Colonic mucosa (tissue), 4 donors: ENCODE data around the gene CDNF. TPM values are rescaled to one million over a fixed set of nuclear protein-coding genes. Genes with fewer than 3 reads are reported as not detected.

Source experiments
- DNase-seq: peaks from one replicate; pipeline ENCODE4 v3.0.0-alpha.2; 2020
- H3K27ac ChIP-seq: fragments of 200-600 bp; one replicate; pipeline ENCODE4 v1.8.0; 2021
- H3K27me3 ChIP-seq: fragments of 200-600 bp; one replicate; pipeline ENCODE4 v1.8.0; 2021
- H3K36me3 ChIP-seq: fragments of 200-600 bp; one replicate; pipeline ENCODE4 v1.8.0; 2021
- H3K4me1 ChIP-seq: fragments of 200-600 bp; one replicate; pipeline ENCODE4 v1.8.0; 2021; ENCODE audit warnings: mild to moderate bottlenecking
- H3K4me3 ChIP-seq: fragments of 200-600 bp; one replicate; pipeline ENCODE4 v1.8.0; 2021
- H3K9ac ChIP-seq, 2 donors: one replicate each; pipeline ENCODE4 v1.7.0; 2013; ENCODE audit warnings: control low read depth in 2 of 2, low read depth in 2 of 2, low read length in 2 of 2
- H3K9me3 ChIP-seq: fragments of 200-600 bp; one replicate; pipeline ENCODE4 v1.8.0; 2021
- CTCF ChIP-seq: fragments of 200-600 bp; IDR thresholded peaks from one replicate; pipeline ENCODE4 v1.8.0; 2022; ENCODE audit warnings: antibody characterized with exemption, mild to moderate bottlenecking
- intact Hi-C: fragments of 100-400 bp; cut with DNase I; formaldehyde crosslinking; loops from one replicate; pipeline ENCODE4 v1.14.1; 2022
- total RNA-seq, 2 donors: library from RNA; stranded (reverse); fragmentation: NEBNext Ultra II Directional in 1 of 2; extraction: Animal tissue kit (Norgen Biotek cat#: 25700) in 1 of 2; gene quantifications; one replicate each; pipeline ENCODE4 v1.2.1, GENCODE V29; 2021
- donor health status: healthy.
- donor health status: DM: no; HTN: no; CAD: no.
- donor health status: DM: no; HTN: no; CAD: no.

The CDNF gene
- total RNA-seq, 2 donors from 2014 or later, result 0.82 to 1.4 TPM

GRCh38 chr10:14815681-14816080 is 22.2 kb downstream of the CDNF start:
- intact Hi-C loops, result no loop called here
- Histone ChIP-seq H3K9ac (no peak overlapping the region), H3K4me1 (no peaks in the 10 kb centered on the region), H3K4me3 (no peak overlapping the region), H3K27me3 (no peaks in the 10 kb centered on the region), H3K36me3 (no peaks in the 10 kb centered on the region), H3K9me3 (no peaks in the 10 kb centered on the region), H3K27ac (no peak overlapping the region)
- no peak for DNase-seq
- no peak for TF ChIP-seq CTCF

GRCh38 chr10:14812271-14812670 is 25.6 kb downstream of the CDNF start:
- no peak overlapping the region for H3K4me3 ChIP-seq
- intact Hi-C loops, result no loop called here
- DNase-seq, result no peak
- H3K27ac ChIP-seq, result no peak overlapping the region
- no peak for TF ChIP-seq CTCF
- no peaks in the 10 kb centered on the region for H3K9me3 ChIP-seq
- H3K9ac ChIP-seq, result no peak overlapping the region
- H3K27me3 ChIP-seq, result no peaks in the 10 kb centered on the region
- H3K36me3 ChIP-seq, result no peaks in the 10 kb centered on the region
- no peaks in the 10 kb centered on the region for H3K4me1 ChIP-seq

GRCh38 chr10:14810969-14811953 is 26.6 kb downstream of the CDNF start:
- Histone ChIP-seq H3K27me3 (no peaks in the 10 kb centered on the region), H3K9ac (no peak overlapping the region), H3K9me3 (no peaks in the 10 kb centered on the region), H3K36me3 (no peaks in the 10 kb centered on the region), H3K4me3 (no peak overlapping the region), H3K27ac (no peak overlapping the region), H3K4me1 (no peaks in the 10 kb centered on the region)
- no peak for TF ChIP-seq CTCF
- intact Hi-C loops, result no loop called here
- DNase-seq, result no peak

- no peak for DNase-seq
- H3K9me3 ChIP-seq, result no peaks in the 10 kb centered on the region
- no peak overlapping the region for H3K9ac ChIP-seq
- H3K27ac ChIP-seq, result no peak overlapping the region
- no peaks in the 10 kb centered on the region for H3K27me3 ChIP-seq
- TF ChIP-seq CTCF, result no peak
- H3K36me3 ChIP-seq, result no peaks in the 10 kb centered on the region
- no peaks in the 10 kb centered on the region for H3K4me1 ChIP-seq
- intact Hi-C loops, result no loop called here
- no peak overlapping the region for H3K4me3 ChIP-seq
Measured at GRCh38 chr10:14806318-14806717, 31.5 kb downstream of the CDNF start.

GRCh38 chr10:14803827-14804226 is 34.0 kb downstream of the CDNF start:
- no peak for DNase-seq
- intact Hi-C loops, result no loop called here
- no peaks in the 10 kb centered on the region for H3K36me3 ChIP-seq
- TF ChIP-seq CTCF, result no peak
- no peaks in the 10 kb centered on the region for H3K9me3 ChIP-seq
- H3K9ac ChIP-seq, result no peak overlapping the region
- H3K27ac ChIP-seq, result no peak overlapping the region
- H3K4me3 ChIP-seq, result no peak overlapping the region
- no peaks in the 10 kb centered on the region for H3K4me1 ChIP-seq
- H3K27me3 ChIP-seq, result no peaks in the 10 kb centered on the region
